Activated CD8-positive, alpha-beta memory T cell treated with anti-CD3 and anti-CD28 coated beads, Interleukin-2, amount 10 ng/mL, durations not matched to agents 7 days and 5 days (primary cell): ENCODE results near the gene NAPG. TPM values are rescaled to one million over a fixed set of nuclear protein-coding genes. Genes with fewer than 3 reads are reported as not detected.
"Not testable (repeated sequence)": the region's sequence is repeated elsewhere in the genome, so short reads cannot be mapped to it uniquely, and the experiment has no call there.

Source experiments
- ATAC-seq: fragments of 150-1000 bp; cut with Tn5 transposase; one replicate; pipeline ENCODE4 v1.10.0; 2021; ENCODE audit warnings: moderate library complexity
- CTCF ChIA-PET: fragments of 350-600 bp; sonication (Branson Sonifier 250); formaldehyde crosslinking; loops from one replicate; lab custom pipeline; 2021; ENCODE audit warnings: antibody characterized with exemption; lab: Charles Lee
- DNase-seq: peaks from one replicate; pipeline ENCODE4 v3.0.0-alpha.2; 2020
- H3K27ac Mint-ChIP-seq: one replicate; pipeline ENCODE4 v1.8.0; 2021; ENCODE audit warnings: mild to moderate bottlenecking, mixed read lengths
- H3K27me3 Mint-ChIP-seq: one replicate; pipeline ENCODE4 v1.8.0; 2021; ENCODE audit warnings: mixed read lengths
- H3K36me3 Mint-ChIP-seq: one replicate; pipeline ENCODE4 v1.8.0; 2021; ENCODE audit warnings: mild to moderate bottlenecking, mixed read lengths
- H3K4me1 Mint-ChIP-seq: one replicate; pipeline ENCODE4 v1.8.0; 2021; ENCODE audit warnings: mixed read lengths
- H3K4me3 Mint-ChIP-seq: one replicate; pipeline ENCODE4 v1.8.0; 2021; ENCODE audit warnings: mild to moderate bottlenecking, moderate library complexity, mixed read lengths
- H3K9me3 Mint-ChIP-seq: one replicate; pipeline ENCODE4 v1.8.0; 2022; ENCODE audit warnings: low read depth, mixed read lengths
- total RNA-seq, 2 experiments: library from RNA; stranded (reverse); gene quantifications; one replicate each; pipeline ENCODE4 v1.2.3, GENCODE V29; 2021

Gene NAPG
- total RNA-seq, 2 experiments from 2014 or later = 33.5 to 35.5 TPM

DNA sequence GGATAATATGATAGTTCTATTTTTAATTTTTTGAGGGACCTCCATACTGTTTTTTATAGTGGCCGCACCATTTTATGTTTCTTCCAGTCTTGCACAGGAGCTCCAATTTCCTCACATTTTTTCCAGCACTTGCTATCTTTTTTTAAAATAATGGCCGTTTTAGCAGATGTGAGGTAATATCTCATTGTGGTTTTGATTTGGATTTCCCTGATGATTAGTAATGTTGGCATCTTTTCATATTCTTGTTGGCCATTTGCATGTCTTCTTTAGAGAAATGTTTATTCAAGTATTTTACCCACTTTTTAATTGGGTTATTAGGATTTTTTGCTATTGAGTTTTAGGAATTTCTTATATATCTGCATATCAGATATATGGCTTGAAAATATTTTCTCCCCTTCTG, 29.9 kb upstream of the NAPG start:
- Mint-ChIP-seq H3K4me1 (peaks cover 14% of the 10 kb centered on the region), H3K36me3 (no peaks in the 10 kb centered on the region)
- ATAC-seq = no peak

GRCh38 chr18:10497206-10497749, 28.5 kb upstream of the NAPG start:
- Mint-ChIP-seq H3K4me1 (peaks cover 13% of the 10 kb centered on the region), H3K4me3 (no peak overlapping the region), H3K27me3 (peaks cover 33% of the 10 kb centered on the region), H3K27ac (no peak overlapping the region), H3K9me3 (no peaks in the 10 kb centered on the region), H3K36me3 (no peaks in the 10 kb centered on the region)
- no peak for DNase-seq
- CTCF ChIA-PET = no interaction called here
- ATAC-seq = no peak

More for the DNA sequence above, 29.9 kb upstream of the NAPG start:
- H3K27ac Mint-ChIP-seq = no peak overlapping the region
- H3K4me3 Mint-ChIP-seq = no peak overlapping the region
- DNase-seq = no peak
- CTCF ChIA-PET = no interaction called here
- H3K27me3 Mint-ChIP-seq = peaks cover 24% of the 10 kb centered on the region
- no peaks in the 10 kb centered on the region for H3K9me3 Mint-ChIP-seq

- CTCF ChIA-PET = no interaction called here
- ATAC-seq (peak; percentile 36), DNase-seq (no peak)
- H3K36me3 Mint-ChIP-seq = no peaks in the 10 kb centered on the region
- no peak overlapping the region for H3K27ac Mint-ChIP-seq
- peaks cover 13% of the 10 kb centered on the region for H3K4me1 Mint-ChIP-seq
- H3K9me3 Mint-ChIP-seq = no peaks in the 10 kb centered on the region
- peaks cover 42% of the 10 kb centered on the region for H3K27me3 Mint-ChIP-seq
- no peak overlapping the region for H3K4me3 Mint-ChIP-seq
Observed at GRCh38 chr18:10499230-10499629, 26.6 kb upstream of the NAPG start.

- DNase-seq (no peak), ATAC-seq (no peak)
- H3K4me1 Mint-ChIP-seq = peaks cover 13% of the 10 kb centered on the region
- H3K4me3 Mint-ChIP-seq = no peak overlapping the region
- H3K9me3 Mint-ChIP-seq = no peaks in the 10 kb centered on the region
- H3K36me3 Mint-ChIP-seq = no peaks in the 10 kb centered on the region
- H3K27ac Mint-ChIP-seq = no peak overlapping the region
- CTCF ChIA-PET = no interaction called here
- H3K27me3 Mint-ChIP-seq = peaks cover 42% of the 10 kb centered on the region
Observed at GRCh38 chr18:10500038-10500437, 25.8 kb upstream of the NAPG start.

GRCh38 chr18:10504723-10505122, 21.1 kb upstream of the NAPG start:
- CTCF ChIA-PET = no interaction called here
- H3K4me1 Mint-ChIP-seq = peaks cover 4% of the 10 kb centered on the region
- peaks cover 8% of the 10 kb centered on the region for H3K9me3 Mint-ChIP-seq

DNA sequence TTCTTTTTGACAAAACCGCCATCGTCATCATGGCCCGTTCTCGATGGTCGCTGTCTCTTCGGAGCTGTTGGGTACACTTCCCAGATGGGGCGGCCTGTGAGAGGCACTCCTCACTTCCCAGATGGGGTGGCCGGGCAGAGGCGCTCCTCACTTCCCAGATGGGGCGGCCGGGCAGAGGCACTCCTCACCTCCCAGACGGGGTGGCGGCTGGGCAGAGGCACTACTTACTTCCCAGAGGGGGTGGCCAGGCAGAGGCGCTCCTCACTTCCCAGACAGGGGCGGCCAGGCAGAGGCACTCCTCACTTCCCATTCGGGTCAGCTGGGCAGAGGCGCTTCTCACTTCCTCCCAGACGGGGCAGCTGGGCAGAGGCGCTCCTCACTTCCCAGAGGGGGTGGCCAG, 19.9 kb upstream of the NAPG start:
- DNase-seq, H3K4me1 Mint-ChIP-seq, H3K27ac Mint-ChIP-seq, ATAC-seq, CTCF ChIA-PET, H3K4me3 Mint-ChIP-seq, H3K36me3 Mint-ChIP-seq, H3K9me3 Mint-ChIP-seq: not testable (repeated sequence)
- peaks cover 24% of the 10 kb centered on the region for H3K27me3 Mint-ChIP-seq

More at GRCh38 chr18:10504723-10505122, 21.1 kb upstream of the NAPG start:
- Mint-ChIP-seq H3K27me3 (peaks cover 28% of the 10 kb centered on the region), H3K27ac (no peak overlapping the region), H3K36me3 (no peaks in the 10 kb centered on the region), H3K4me3 (no peak overlapping the region)
- DNase-seq (no peak), ATAC-seq (no peak)

DNA sequence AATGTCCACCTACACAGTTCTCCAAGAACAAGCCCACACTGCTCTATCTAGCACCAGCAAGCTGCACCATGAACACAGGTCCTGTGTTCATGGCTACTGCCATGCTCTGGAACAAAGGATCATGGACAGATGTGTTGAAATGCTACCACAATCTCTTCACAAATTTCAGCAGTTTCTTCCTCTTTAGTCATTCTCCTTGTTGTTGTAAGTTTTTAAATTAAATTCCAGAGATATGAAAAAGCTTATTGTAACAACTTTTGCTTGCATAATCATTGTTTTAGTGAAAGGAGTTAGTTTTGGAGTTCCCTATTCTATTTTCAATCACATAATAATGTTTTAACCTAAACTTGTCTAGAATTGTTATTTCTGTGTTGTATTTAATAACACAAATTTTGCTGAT, 17.2 kb upstream of the NAPG start:
- CTCF ChIA-PET = no interaction called here

DNA sequence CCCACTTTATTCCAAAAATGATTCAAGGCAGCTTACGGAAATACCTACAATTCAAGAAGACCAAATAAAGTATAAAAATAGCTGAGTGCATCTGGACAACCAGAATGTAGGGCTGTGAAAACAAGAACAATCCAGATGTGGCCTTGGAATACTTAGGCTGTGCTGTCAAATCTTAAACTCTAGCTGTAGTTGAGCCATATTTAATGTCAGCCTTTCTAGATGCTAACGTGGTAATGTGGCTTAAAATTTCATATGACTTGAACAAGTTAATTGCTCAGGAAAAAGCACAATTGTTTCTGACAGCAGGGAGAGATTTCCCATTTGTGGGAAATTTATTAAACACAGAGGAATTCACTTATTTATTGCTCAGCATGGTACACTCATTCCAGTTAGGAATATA, 14.6 kb upstream of the NAPG start:
- ATAC-seq = no peak
- Mint-ChIP-seq H3K27me3 (peaks cover 30% of the 10 kb centered on the region), H3K36me3 (no peaks in the 10 kb centered on the region), H3K27ac (no peak overlapping the region), H3K9me3 (peaks cover 8% of the 10 kb centered on the region), H3K4me3 (no peak overlapping the region), H3K4me1 (peaks cover 5% of the 10 kb centered on the region)
- CTCF ChIA-PET = no interaction called here
- no peak for DNase-seq

More for the DNA sequence above, 17.2 kb upstream of the NAPG start:
- H3K4me1 Mint-ChIP-seq = no peaks in the 10 kb centered on the region
- DNase-seq (no peak), ATAC-seq (no peak)
- no peaks in the 10 kb centered on the region for H3K36me3 Mint-ChIP-seq
- H3K27me3 Mint-ChIP-seq = peaks cover 13% of the 10 kb centered on the region
- peaks cover 8% of the 10 kb centered on the region for H3K9me3 Mint-ChIP-seq
- H3K27ac Mint-ChIP-seq = no peak overlapping the region
- H3K4me3 Mint-ChIP-seq = no peak overlapping the region

DNA sequence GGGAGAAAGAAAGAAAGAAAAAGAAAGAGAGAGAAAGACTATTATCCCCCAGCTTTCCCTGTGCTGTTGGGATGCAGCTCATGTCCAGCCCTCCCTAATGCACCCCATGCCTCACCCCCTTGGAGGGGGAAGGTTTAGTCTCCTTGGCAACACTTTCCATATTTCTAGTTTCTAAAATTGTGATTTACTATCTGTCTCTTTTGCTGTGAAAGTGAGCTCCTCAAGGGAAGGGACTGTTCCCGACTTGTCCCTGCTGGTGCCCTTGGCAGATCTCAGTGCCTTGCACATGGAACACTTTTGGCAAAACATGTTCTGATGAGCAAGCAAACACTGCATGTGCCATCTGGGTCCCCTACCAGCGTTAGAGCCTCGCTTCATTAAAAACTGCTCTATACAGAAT, 11.7 kb upstream of the NAPG start:
- Mint-ChIP-seq H3K27me3 (peaks cover 52% of the 10 kb centered on the region), H3K4me3 (no peak overlapping the region), H3K36me3 (no peaks in the 10 kb centered on the region), H3K9me3 (no peaks in the 10 kb centered on the region), H3K4me1 (peaks cover 6% of the 10 kb centered on the region), H3K27ac (no peak overlapping the region)
- ATAC-seq (no peak), DNase-seq (no peak)
- CTCF ChIA-PET = interaction anchor here (1.3 kb wide), 1 partner anchor 22 kb away, joined by 4 read pairs; no protein-coding TSS in a partner anchor

DNA sequence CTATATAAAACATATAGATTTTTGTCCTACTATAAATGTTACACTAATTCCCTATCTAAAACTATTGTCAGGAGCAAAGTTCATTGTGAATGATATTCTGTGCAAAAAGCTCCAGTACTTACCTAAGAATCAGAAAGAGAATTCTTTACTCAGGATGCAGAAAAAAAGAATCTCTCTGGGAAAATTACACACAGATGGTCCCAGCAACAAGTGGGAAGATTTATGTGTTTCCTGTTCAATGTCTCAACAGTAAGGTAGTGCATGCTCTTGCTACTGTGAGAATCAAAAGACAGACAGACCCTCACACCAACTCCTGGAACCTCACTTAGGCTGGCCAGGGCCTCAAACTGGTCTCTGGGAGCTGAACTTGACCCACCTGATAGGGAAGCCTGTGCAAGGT, 11.2 kb upstream of the NAPG start:
- DNase-seq (no peak), ATAC-seq (no peak)
- CTCF ChIA-PET = interaction anchor here (1.1 to 1.3 kb wide), 2 partner anchors 22 to 543 kb away, joined by 4 read pairs; no protein-coding TSS in a partner anchor
- Mint-ChIP-seq H3K27ac (no peak overlapping the region), H3K27me3 (peaks cover 58% of the 10 kb centered on the region), H3K4me3 (no peak overlapping the region), H3K4me1 (peaks cover 10% of the 10 kb centered on the region), H3K36me3 (no peaks in the 10 kb centered on the region), H3K9me3 (no peaks in the 10 kb centered on the region)

DNA sequence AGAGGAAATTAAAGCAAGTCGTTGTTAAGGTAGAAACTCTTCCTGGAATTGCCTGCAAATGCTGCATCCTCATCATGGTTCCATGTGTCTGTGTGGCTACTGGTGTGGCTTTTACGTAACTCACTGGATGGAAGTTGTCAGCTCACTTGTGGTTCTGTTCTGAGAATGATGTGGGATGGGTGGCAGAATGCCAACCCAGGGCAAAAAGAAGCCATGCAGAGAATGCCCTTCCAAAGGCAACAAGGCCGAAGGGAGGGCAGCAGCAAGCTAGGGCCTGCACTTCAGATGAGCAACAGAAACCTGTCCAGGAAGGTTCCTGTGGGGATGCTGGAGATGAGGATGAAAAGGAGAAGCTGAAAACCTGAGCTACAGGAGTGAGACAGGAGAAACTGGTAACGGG, 10.4 kb upstream of the NAPG start:
- peaks cover 59% of the 10 kb centered on the region for H3K27me3 Mint-ChIP-seq
- H3K4me3 Mint-ChIP-seq = no peak overlapping the region
- H3K27ac Mint-ChIP-seq = no peak overlapping the region
- peaks cover 15% of the 10 kb centered on the region for H3K4me1 Mint-ChIP-seq
- H3K36me3 Mint-ChIP-seq = no peaks in the 10 kb centered on the region
- CTCF ChIA-PET = interaction anchor here (1.1 kb wide), 1 partner anchor 544 kb away, joined by 4 read pairs; no protein-coding TSS in a partner anchor
- DNase-seq (no peak), ATAC-seq (no peak)
- H3K9me3 Mint-ChIP-seq = no peaks in the 10 kb centered on the region

GRCh38 chr18:10516078-10516477, 9.7 kb upstream of the NAPG start:
- Mint-ChIP-seq H3K4me3 (no peak overlapping the region), H3K9me3 (no peaks in the 10 kb centered on the region), H3K36me3 (no peaks in the 10 kb centered on the region), H3K27me3 (peaks cover 56% of the 10 kb centered on the region), H3K27ac (no peak overlapping the region), H3K4me1 (peaks cover 15% of the 10 kb centered on the region)
- CTCF ChIA-PET = no interaction called here
- no peak for DNase-seq
- ATAC-seq = no peak

DNA sequence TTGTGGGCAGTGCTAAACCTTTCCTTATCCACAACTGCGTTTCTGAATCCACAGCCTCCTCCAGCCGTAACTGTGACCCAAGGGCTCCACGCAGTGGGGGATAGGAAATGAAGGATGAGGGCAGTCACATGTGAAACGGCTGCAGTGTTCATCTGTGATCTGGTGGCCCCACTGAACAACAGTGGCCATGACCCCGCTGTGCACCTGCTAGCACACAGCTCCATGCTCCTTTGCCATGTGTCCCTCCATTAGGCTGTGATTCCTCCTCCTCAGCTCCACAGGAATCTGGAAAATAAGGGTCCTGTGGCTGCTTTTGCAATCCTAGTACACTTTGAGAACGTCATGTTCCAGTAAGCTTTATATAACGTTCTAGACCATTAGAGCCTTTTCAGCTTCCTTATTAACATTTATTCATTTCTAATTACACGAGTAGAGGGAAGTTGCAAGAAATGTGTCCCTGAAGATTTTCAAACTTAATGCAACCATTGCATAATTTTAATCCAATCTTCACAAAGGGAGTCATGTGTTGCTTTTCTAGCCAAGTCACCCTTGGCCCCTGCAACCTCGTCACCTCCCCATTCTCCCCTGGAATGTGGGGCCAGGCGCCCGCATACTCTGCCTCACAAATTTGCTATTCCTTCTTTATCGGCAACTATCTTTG, 7.1 kb upstream of the NAPG start:
- DNase-seq = no peak
- no peak for ATAC-seq
- Mint-ChIP-seq H3K36me3 (no peaks in the 10 kb centered on the region), H3K4me1 (peaks cover 15% of the 10 kb centered on the region), H3K9me3 (no peaks in the 10 kb centered on the region), H3K27ac (no peak overlapping the region), H3K27me3 (peaks cover 63% of the 10 kb centered on the region), H3K4me3 (no peak overlapping the region)
- CTCF ChIA-PET = interaction anchor here (0.7 to 4.5 kb wide), 2 partner anchors 547 to 589 kb away, joined by 3 to 37 read pairs; no protein-coding TSS in a partner anchor

GRCh38 chr18:10519366-10519765, 6.5 kb upstream of the NAPG start:
- Mint-ChIP-seq H3K9me3 (no peaks in the 10 kb centered on the region), H3K27me3 (peaks cover 60% of the 10 kb centered on the region), H3K4me1 (peaks cover 17% of the 10 kb centered on the region), H3K36me3 (no peaks in the 10 kb centered on the region), H3K27ac (no peak overlapping the region), H3K4me3 (no peak overlapping the region)
- no peak for ATAC-seq
- CTCF ChIA-PET = interaction anchor here (0.7 to 4.5 kb wide), 2 partner anchors 548 to 590 kb away, joined by 3 to 37 read pairs; no protein-coding TSS in a partner anchor
- no peak for DNase-seq
